Ascending aorta (tissue), 2 donors: Measurements from ENCODE around the gene TBC1D25. TPM values are rescaled to one million over a fixed set of nuclear protein-coding genes. Genes with fewer than 3 reads are reported as not detected.

Source experiments
- DNase-seq, 2 donors: peaks; one replicate each; pipeline ENCODE4 v3.0.0-alpha.2; 2019; ENCODE audit warnings: low spot score in 2 of 2
- H3K27ac ChIP-seq, 2 donors: fragments of 200-600 bp; sonication (generic); one replicate each; pipeline ENCODE4 v1.5.1; 2016 to 2017; ENCODE audit warnings: mild to moderate bottlenecking in 1 of 2
- H3K27me3 ChIP-seq: fragments of 200-600 bp; sonication (generic); one replicate; pipeline ENCODE4 v1.5.1; 2017
- H3K36me3 ChIP-seq, 2 donors: fragments of 200-600 bp; sonication (generic); one replicate each; pipeline ENCODE4 v1.5.1; 2016
- H3K4me1 ChIP-seq, 2 donors: fragments of 200-600 bp; sonication (generic); one replicate each; pipeline ENCODE4 v1.5.1; 2016 to 2017; ENCODE audit warnings: mild to moderate bottlenecking in 1 of 2
- H3K4me3 ChIP-seq, 2 donors: fragments of 200-600 bp; sonication (generic); one replicate each; pipeline ENCODE4 v1.5.1; 2016 to 2017; ENCODE audit warnings: mild to moderate bottlenecking in 1 of 2
- H3K9me3 ChIP-seq, 2 donors: fragments of 200-600 bp; sonication (generic); one replicate each; pipeline ENCODE4 v1.5.1; 2016
- intact Hi-C: fragments of 100-400 bp; cut with DNase I; formaldehyde crosslinking; loops from one replicate; pipeline ENCODE4 v1.15.1; 2023
- total RNA-seq: library from RNA; depleted of rRNA; stranded (reverse); fragments of >200 nt; gene quantifications from one replicate; pipeline ENCODE4 v1.1.0, GENCODE V29; 2016
- TF ChIP-seq, protein P1 (sequence below), 3 experiments: fragments of 200-600 bp in 2 of 3; fragments of 450-650 bp in 1 of 3; sonication (generic) in 2 of 3; IDR thresholded peaks; one replicate each; pipeline ENCODE4 v1.5.1; 2016 to 2019; ENCODE audit warnings: antibody characterized with exemption in 3 of 3, mild to moderate bottlenecking in 1 of 3, moderate library complexity in 1 of 3

Gene TBC1D25
- total RNA-seq, 1 donor from 2014 or later = 8.2 TPM

GRCh38 chrX:48493890-48494364 is 45.6 kb upstream of the TBC1D25 start:
- H3K4me1 ChIP-seq = no peaks in the 10 kb centered on the region
- intact Hi-C loops = no loop called here
- TF ChIP-seq, protein P1, sequence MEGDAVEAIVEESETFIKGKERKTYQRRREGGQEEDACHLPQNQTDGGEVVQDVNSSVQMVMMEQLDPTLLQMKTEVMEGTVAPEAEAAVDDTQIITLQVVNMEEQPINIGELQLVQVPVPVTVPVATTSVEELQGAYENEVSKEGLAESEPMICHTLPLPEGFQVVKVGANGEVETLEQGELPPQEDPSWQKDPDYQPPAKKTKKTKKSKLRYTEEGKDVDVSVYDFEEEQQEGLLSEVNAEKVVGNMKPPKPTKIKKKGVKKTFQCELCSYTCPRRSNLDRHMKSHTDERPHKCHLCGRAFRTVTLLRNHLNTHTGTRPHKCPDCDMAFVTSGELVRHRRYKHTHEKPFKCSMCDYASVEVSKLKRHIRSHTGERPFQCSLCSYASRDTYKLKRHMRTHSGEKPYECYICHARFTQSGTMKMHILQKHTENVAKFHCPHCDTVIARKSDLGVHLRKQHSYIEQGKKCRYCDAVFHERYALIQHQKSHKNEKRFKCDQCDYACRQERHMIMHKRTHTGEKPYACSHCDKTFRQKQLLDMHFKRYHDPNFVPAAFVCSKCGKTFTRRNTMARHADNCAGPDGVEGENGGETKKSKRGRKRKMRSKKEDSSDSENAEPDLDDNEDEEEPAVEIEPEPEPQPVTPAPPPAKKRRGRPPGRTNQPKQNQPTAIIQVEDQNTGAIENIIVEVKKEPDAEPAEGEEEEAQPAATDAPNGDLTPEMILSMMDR (IDR thresholded peaks at IDR 0.05) = no peak
- no peaks in the 10 kb centered on the region for H3K36me3 ChIP-seq
- H3K9me3 ChIP-seq = no peaks in the 10 kb centered on the region
- H3K27me3 ChIP-seq = no peaks in the 10 kb centered on the region
- DNase-seq = no peak
- no peak overlapping the region for H3K27ac ChIP-seq
- H3K4me3 ChIP-seq = no peak overlapping the region

- intact Hi-C loops = no loop called here
These were observed 42.9 kb upstream of the TBC1D25 start for GRCh38 chrX:48496660-48497059.

DNA sequence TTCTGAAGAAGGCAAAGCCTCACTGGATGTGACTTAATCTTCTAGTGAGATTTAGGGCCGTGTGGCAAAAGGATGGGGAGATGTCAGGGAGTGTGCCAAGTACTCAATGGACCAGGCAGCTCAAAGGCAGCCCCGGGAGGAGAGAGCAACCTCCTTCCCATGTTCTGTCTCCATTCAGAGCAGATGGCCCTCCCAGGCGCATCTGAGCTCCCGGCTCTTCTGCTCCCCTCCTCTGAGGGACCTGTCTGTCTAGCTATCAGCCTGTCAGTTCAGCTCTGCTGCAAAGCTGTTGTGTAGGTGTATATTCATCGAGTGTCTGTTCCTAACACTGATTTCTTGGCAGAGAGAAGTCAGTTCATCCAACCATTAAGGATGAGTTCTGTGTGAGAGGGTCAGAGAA is 41.6 kb upstream of the TBC1D25 start:
- no peak for DNase-seq
- TF ChIP-seq, protein P1 (IDR thresholded peaks at IDR 0.05) = no peak
- intact Hi-C loops = no loop called here
- Histone ChIP-seq H3K27me3 (no peaks in the 10 kb centered on the region), H3K4me3 (no peak overlapping the region), H3K36me3 (no peaks in the 10 kb centered on the region), H3K4me1 (no peaks in the 10 kb centered on the region), H3K9me3 (no peaks in the 10 kb centered on the region), H3K27ac (no peak overlapping the region)

More at GRCh38 chrX:48496660-48497059, 42.9 kb upstream of the TBC1D25 start:
- H3K27me3 ChIP-seq = no peaks in the 10 kb centered on the region
- no peak for DNase-seq
- H3K27ac ChIP-seq = no peak overlapping the region
- H3K9me3 ChIP-seq = no peaks in the 10 kb centered on the region
- no peaks in the 10 kb centered on the region for H3K36me3 ChIP-seq
- H3K4me1 ChIP-seq = no peaks in the 10 kb centered on the region
- no peak overlapping the region for H3K4me3 ChIP-seq
- TF ChIP-seq, protein P1 (IDR thresholded peaks at IDR 0.05) = no peak

- H3K27ac ChIP-seq = no peak overlapping the region
- H3K4me3 ChIP-seq = no peak overlapping the region
- H3K36me3 ChIP-seq = no peaks in the 10 kb centered on the region
- intact Hi-C loops = no loop called here
- no peak for DNase-seq
- TF ChIP-seq, protein P1 (IDR thresholded peaks at IDR 0.05) = no peak
- H3K27me3 ChIP-seq = no peaks in the 10 kb centered on the region
- H3K4me1 ChIP-seq = no peaks in the 10 kb centered on the region
- no peaks in the 10 kb centered on the region for H3K9me3 ChIP-seq
These were observed 41.1 kb upstream of the TBC1D25 start for GRCh38 chrX:48498374-48498809.

GRCh38 chrX:48504261-48504660 is 35.3 kb upstream of the TBC1D25 start:
- no peak for DNase-seq
- Histone ChIP-seq H3K4me1 (no peaks in the 10 kb centered on the region), H3K36me3 (no peaks in the 10 kb centered on the region), H3K27me3 (no peaks in the 10 kb centered on the region), H3K9me3 (no peaks in the 10 kb centered on the region), H3K27ac (no peak overlapping the region), H3K4me3 (no peak overlapping the region)
- intact Hi-C loops = no loop called here
- TF ChIP-seq, protein P1 (IDR thresholded peaks at IDR 0.05) = no peak

- DNase-seq = no peak
- TF ChIP-seq, protein P1 (IDR thresholded peaks at IDR 0.05) = no peak
- peaks cover 0 to 3% of the 10 kb centered on the region in 2 donors for H3K4me1 ChIP-seq
- no peak overlapping the region for H3K4me3 ChIP-seq
- intact Hi-C loops = no loop called here
- no peaks in the 10 kb centered on the region for H3K9me3 ChIP-seq
- H3K27ac ChIP-seq = no peak overlapping the region
- H3K36me3 ChIP-seq = no peaks in the 10 kb centered on the region
- H3K27me3 ChIP-seq = no peaks in the 10 kb centered on the region
These were observed 34.0 kb upstream of the TBC1D25 start for GRCh38 chrX:48505481-48505880.
